ENCODE measurements around the gene GNG3.
"Not testable (repeated sequence)": the region's sequence is repeated elsewhere in the genome, so short reads cannot be mapped to it uniquely, and the experiment has no call there.

Gene GNG3

GRCh38 chr11:62687508-62688396 is 19.7 kb upstream of the GNG3 start:
- in situ Hi-C loops (cut with MboI; ENCODE audit: low sequenced_read_pairs) = no loop called here

GRCh38 chr11:62688491-62688890 is 19.0 kb upstream of the GNG3 start:
- in situ Hi-C loops (cut with MboI; ENCODE audit: low sequenced_read_pairs) = no loop called here

GRCh38 chr11:62689421-62690183 is 17.9 kb upstream of the GNG3 start, which contains the start of gene LRRN4CL:
TSS of gene LRRN4CL (minus strand) at chr11:62689530. CDS start at chr11:62688508, 1,022 bp downstream.
- in situ Hi-C loops (cut with MboI; ENCODE audit: low sequenced_read_pairs) = loop anchor here (10.0 kb wide), 2 partner anchors 95 to 295 kb away; partner anchors contain the start of gene TUT1

- in situ Hi-C loops (cut with MboI; ENCODE audit: low sequenced_read_pairs) = loop anchor here (10.0 kb wide), 2 partner anchors 99 to 299 kb away; partner anchors contain the start of gene TUT1
These were observed 13.9 kb upstream of the GNG3 start for GRCh38 chr11:62693624-62694023.

GRCh38 chr11:62694455-62695167 is 12.9 kb upstream of the GNG3 start:
- in situ Hi-C loops (cut with MboI; ENCODE audit: low sequenced_read_pairs) = loop anchor here (10.0 kb wide), 2 partner anchors 100 to 300 kb away; partner anchors contain the start of gene TUT1

GRCh38 chr11:62702246-62702645 is 5.2 kb upstream of the GNG3 start:
- in situ Hi-C loops (cut with MboI; ENCODE audit: low sequenced_read_pairs) = no loop called here

DNA sequence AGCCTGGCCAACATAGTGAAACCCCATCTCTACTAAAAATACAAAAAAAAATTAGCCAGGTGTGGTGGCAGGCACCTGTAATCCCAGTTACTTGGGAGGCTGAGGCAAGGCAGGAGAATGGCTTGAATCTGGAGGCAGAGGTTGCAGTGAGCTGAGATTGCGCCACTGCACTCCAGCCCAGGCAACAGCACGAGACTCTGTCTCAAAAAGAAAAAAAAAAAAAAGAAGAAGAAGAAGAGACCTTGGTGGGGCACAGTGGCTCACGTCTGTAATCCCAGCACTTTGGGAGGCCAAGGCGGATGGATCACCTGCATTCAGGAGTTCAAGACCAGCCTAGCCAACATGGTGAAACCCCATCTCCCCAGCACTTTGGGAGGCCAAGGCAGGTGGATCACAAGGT is 3.6 kb upstream of the GNG3 start:
- in situ Hi-C loops (cut with MboI; ENCODE audit: low sequenced_read_pairs) = not testable (repeated sequence)

GRCh38 chr11:62705413-62705812 is 2.1 kb upstream of the GNG3 start:
- in situ Hi-C loops (cut with MboI; ENCODE audit: low sequenced_read_pairs) = no loop called here

DNA sequence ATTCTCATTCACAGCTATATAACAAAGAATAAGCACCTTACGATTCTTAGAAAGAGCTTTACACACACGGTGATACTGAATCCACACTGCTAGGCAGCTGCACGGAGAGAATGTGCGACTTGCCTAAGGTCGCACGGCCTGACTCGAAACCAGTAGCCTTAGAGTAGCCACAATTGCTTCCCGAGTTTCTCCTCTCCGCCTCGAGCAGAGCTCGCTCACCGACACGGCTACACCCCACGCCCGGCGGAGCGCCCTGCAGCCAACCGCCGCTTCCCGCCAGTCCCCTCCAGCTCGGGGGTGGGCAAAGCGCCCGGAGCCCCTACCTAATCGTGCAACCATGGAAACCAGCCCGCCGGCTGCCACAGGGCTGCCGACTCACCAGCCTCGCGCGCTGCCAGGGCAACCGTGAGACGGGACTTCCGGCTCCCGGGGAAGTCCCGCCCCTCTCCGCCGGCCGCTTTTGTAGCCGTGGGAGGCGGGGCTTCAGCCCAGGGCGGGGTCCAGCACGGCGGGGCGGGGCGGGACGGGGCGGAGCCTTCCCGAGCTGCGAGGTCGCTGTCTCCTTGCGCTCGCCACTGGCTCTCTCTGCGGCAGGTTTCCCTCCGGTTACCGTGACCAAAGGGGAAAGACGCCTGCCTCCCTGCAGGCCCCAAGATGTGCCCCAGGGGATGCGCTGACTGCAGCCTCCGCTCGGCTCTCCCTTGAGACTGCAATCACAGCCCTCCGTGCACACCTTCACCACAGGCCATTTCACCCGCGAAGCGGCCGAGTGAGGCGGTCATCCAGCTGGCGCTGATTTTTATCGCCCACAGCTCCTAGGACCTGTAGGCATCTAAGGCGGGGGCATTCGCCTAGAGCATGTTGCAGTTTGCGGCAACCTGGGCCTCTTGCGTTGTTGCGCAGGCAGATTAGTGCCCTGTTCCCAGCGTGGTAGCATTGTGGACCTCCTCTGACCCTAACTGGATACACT is 1.3 kb upstream of the GNG3 start:
- in situ Hi-C loops (cut with MboI; ENCODE audit: low sequenced_read_pairs) = no loop called here

- in situ Hi-C loops (cut with MboI; ENCODE audit: low sequenced_read_pairs) = no loop called here
These were observed 627 bp upstream of the GNG3 start for GRCh38 chr11:62706850-62707247.

- in situ Hi-C loops (cut with MboI; ENCODE audit: low sequenced_read_pairs) = no loop called here
These were observed 916 bp downstream of the GNG3 start for GRCh38 chr11:62708392-62708791.

GRCh38 chr11:62708793-62709192 is 1.3 kb downstream of the GNG3 start:
- in situ Hi-C loops (cut with MboI; ENCODE audit: low sequenced_read_pairs) = no loop called here

- in situ Hi-C loops (cut with MboI; ENCODE audit: low sequenced_read_pairs) = no loop called here
These were observed 1.9 kb downstream of the GNG3 start for GRCh38 chr11:62709247-62710000.

DNA sequence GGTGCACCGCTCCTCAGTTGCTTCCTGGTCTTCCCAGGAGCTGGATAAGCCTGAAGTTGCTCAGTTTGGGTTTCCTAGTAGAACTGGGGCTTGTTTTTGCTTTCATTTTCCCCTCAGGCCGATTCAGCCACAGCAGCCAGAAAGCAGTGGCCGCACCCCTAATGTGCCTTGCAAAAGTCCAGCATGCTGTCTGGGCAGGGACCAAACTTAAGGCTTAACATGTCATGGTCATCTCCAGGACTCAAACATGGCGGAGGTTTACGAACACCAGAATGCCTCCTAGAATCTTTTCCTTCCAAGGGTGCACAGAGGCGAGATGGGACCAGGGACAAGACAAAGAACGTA is 2.5 kb downstream of the GNG3 start:
- in situ Hi-C loops (cut with MboI; ENCODE audit: low sequenced_read_pairs) = no loop called here

GRCh38 chr11:62712276-62712812 is 4.9 kb downstream of the GNG3 start:
- in situ Hi-C loops (cut with MboI; ENCODE audit: low sequenced_read_pairs) = no loop called here

GRCh38 chr11:62712861-62713260 is 5.4 kb downstream of the GNG3 start:
- in situ Hi-C loops (cut with MboI; ENCODE audit: low sequenced_read_pairs) = no loop called here

- in situ Hi-C loops (cut with MboI; ENCODE audit: low sequenced_read_pairs) = no loop called here
These were observed 5.9 kb downstream of the GNG3 start for GRCh38 chr11:62713343-62713742.

DNA sequence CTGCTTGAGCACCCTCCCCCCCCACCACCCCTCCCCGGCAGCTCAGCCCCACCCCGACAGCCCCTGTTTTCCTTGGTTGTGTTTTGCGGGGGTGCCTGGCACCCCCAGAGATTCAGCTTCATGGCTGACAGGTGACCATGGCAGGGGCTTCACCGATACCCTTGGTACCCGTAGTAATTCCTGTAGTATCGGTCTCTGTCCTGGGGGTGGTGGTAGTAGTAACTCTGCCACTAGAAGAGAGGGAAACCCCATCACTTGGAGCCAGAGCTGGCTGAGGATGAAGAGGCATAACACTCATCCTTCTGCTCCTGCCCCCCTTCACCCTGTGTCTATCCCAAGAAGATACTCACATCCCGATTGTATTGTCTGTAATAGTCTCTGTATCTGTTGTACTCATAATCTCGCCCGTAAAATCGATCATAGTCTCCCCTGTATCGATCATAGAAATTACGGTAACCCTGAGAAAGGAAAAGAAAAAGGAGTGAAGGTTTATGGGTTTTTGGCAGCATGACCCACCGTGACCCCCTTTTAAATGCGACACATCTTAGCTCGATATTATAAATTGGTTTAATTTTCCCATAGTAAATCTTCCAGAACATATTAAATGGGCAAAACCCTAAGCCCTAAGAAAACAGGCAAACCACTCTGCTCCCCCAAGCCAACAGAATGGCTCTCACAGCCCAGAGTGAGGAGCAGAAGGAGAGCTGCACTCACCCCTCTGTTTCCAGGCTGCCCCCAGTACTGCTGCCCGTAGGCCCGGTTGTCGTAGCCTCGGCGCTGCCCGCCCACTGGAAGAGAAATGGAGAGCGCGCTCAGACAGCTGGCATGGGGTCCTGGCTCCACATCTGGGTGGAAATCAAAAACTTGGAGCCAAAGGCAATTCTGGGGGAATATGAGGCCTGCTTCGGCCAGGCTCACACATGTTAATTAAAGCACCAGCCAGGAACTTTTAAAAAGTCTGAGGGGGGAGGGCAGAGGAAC is 8.0 kb downstream of the GNG3 start:
- in situ Hi-C loops (cut with MboI; ENCODE audit: low sequenced_read_pairs) = no loop called here

All from HL-60/S4 (cell line).